Amygdala (tissue), 56 donors: ENCODE results near the gene TLCD3A.
"Not testable (repeated sequence)": the region's sequence is repeated elsewhere in the genome, so short reads cannot be mapped to it uniquely, and the experiment has no call there.

Experiments used
- DNase-seq, 56 donors: peaks; one replicate each; lab custom pipeline; 2025; lab: John Stamatoyannopoulos, UW

The TLCD3A gene

GRCh38 chr17:732067-732901 is at the start of gene TLCD3A:
Gene TLCD3A (plus strand): TSS chr17:732596. CDS start chr17:732648, 52 bp downstream.
- peak in 35 of 56 donors; percentile 10 to 75 (median 39) for DNase-seq

GRCh38 chr17:683040-683439 is 49.4 kb upstream of the TLCD3A start:
- DNase-seq = no peak

GRCh38 chr17:683499-684254 is 48.7 kb upstream of the TLCD3A start:
- no peak for DNase-seq

- no peak for DNase-seq
Observed at GRCh38 chr17:685006-685405, 47.4 kb upstream of the TLCD3A start.

- DNase-seq = peak in 1 of 56 donors; percentile 6
Observed at GRCh38 chr17:688100-688989, 44.1 kb upstream of the TLCD3A start.

GRCh38 chr17:689556-690275 is 42.7 kb upstream of the TLCD3A start:
- no peak for DNase-seq

- no peak for DNase-seq
Observed at GRCh38 chr17:690361-690760, 42.0 kb upstream of the TLCD3A start.

- no peak for DNase-seq
Observed at GRCh38 chr17:691423-691822, 41.0 kb upstream of the TLCD3A start.

- no peak for DNase-seq
Observed at GRCh38 chr17:692116-692515, 40.3 kb upstream of the TLCD3A start.

- DNase-seq = no peak
Observed at GRCh38 chr17:693791-694638, 38.4 kb upstream of the TLCD3A start.

- DNase-seq = no peak
Observed at GRCh38 chr17:696369-696768, 36.0 kb upstream of the TLCD3A start.

- no peak for DNase-seq
Observed at GRCh38 chr17:697682-698081, 34.7 kb upstream of the TLCD3A start.

GRCh38 chr17:698096-698495 is 34.3 kb upstream of the TLCD3A start:
- not testable (repeated sequence) for DNase-seq

GRCh38 chr17:699345-699744 is 33.1 kb upstream of the TLCD3A start:
- no peak for DNase-seq

GRCh38 chr17:700504-701094 is 31.8 kb upstream of the TLCD3A start:
- no peak for DNase-seq

- no peak for DNase-seq
Observed at GRCh38 chr17:703081-703875, 29.1 kb upstream of the TLCD3A start.

- no peak for DNase-seq
Observed at GRCh38 chr17:704111-704864, 28.1 kb upstream of the TLCD3A start.
